IPS DF 6.9 (cell line): ENCODE measurements around the gene SOWAHC.
"Not testable (repeated sequence)": the region's sequence is repeated elsewhere in the genome, so short reads cannot be mapped to it uniquely, and the experiment has no call there.

Experiments used
- DNase-seq: peaks from one replicate; pipeline ENCODE4 v3.0.0-alpha.2; 2013; ENCODE audit warnings: low read depth, low spot score
- H3K27ac ChIP-seq: one replicate; pipeline ENCODE4 v1.5.1; 2013; ENCODE audit warnings: low read length, control low read depth
- H3K27me3 ChIP-seq: 2 replicates; pipeline ENCODE4 v1.6.1; 2013; ENCODE audit warnings: mild to moderate bottlenecking, low read length; ENCODE audit not compliant: control insufficient read depth, insufficient read depth
- H3K36me3 ChIP-seq: 2 replicates; pipeline ENCODE4 v1.6.1; 2013; ENCODE audit warnings: low read length; ENCODE audit not compliant: control insufficient read depth, insufficient read depth
- H3K4me1 ChIP-seq: 2 replicates; pipeline ENCODE4 v1.6.1; 2013; ENCODE audit warnings: low read length; ENCODE audit not compliant: control insufficient read depth, insufficient read depth
- H3K4me3 ChIP-seq: 2 replicates; pipeline ENCODE4 v1.5.1; 2013; ENCODE audit warnings: mild to moderate bottlenecking, low read length
- H3K9me3 ChIP-seq: 2 replicates; pipeline ENCODE4 v1.6.1; 2013; ENCODE audit warnings: low read length, inconsistent platforms; ENCODE audit not compliant: control insufficient read depth, insufficient read depth
- WGBS: extraction: QIAGEN DNeasy Blood & Tissue Kit; methylation state at CpG from one replicate; pipeline ENCODE4 v1.1.7; 2013; ENCODE audit warnings: mixed read lengths, missing lambda C conversion rate; ENCODE audit not compliant: insufficient read length, insufficient coverage; 5-methylcytosine and 5-hydroxymethylcytosine counted together

SOWAHC gene

DNA sequence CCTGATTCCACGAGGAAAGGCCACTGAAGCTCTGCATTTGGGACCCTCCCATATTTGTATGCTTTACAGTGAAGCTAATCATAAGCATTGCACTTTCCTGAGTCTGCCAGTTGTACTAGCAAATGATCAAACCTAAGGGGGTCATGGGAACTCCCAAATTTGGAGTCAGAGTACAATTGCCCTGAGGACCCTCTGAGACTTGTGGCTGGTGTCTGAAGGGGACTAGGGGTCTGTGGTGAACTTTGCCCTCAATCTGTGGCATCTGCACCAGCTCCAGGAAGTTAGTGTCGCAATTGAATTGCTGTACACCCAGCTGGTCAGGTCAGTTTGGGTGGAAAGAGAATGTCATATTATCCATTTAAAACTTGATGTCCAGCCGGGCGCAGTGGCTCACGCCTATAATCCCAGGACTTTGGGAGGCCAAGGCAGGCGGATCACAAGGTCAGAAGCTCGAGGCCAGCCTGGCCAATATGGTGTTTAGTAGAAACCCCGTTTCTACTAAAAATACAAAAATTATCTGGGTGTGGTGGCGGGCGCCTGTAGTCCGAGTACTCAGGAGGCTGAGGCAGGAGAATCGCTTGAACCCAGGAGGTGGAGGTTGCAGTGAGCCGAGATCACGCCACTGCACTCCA, 18.1 kb downstream of the SOWAHC start:
- no peak for DNase-seq
- H3K4me1 ChIP-seq: no peaks in the 10 kb centered on the region
- no peaks in the 10 kb centered on the region for H3K36me3 ChIP-seq
- H3K4me3 ChIP-seq: no peak overlapping the region
- H3K27ac ChIP-seq: no peak overlapping the region
- H3K27me3 ChIP-seq: no peaks in the 10 kb centered on the region
- no peaks in the 10 kb centered on the region for H3K9me3 ChIP-seq
- WGBS: no CpG with 5 or more reads among the region's 14 CpGs

- no peaks in the 10 kb centered on the region for H3K27me3 ChIP-seq
- WGBS: no CpG with 5 or more reads among the region's 10 CpGs
These were observed 19.3 kb downstream of the SOWAHC start for GRCh38 chr2:109633284-109633961.

GRCh38 chr2:109635426-109636304, 21.5 kb downstream of the SOWAHC start:
- no peak for DNase-seq
- no peaks in the 10 kb centered on the region for H3K27me3 ChIP-seq
- no CpG with 5 or more reads among the region's 11 CpGs for WGBS

More at GRCh38 chr2:109633284-109633961, 19.3 kb downstream of the SOWAHC start:
- Histone ChIP-seq H3K4me3 (no peak overlapping the region), H3K9me3 (no peaks in the 10 kb centered on the region), H3K36me3 (no peaks in the 10 kb centered on the region), H3K27ac (no peak overlapping the region), H3K4me1 (no peaks in the 10 kb centered on the region)
- no peak for DNase-seq

GRCh38 chr2:109636317-109636716, 22.2 kb downstream of the SOWAHC start:
- Histone ChIP-seq H3K4me3 (no peak overlapping the region), H3K36me3 (no peaks in the 10 kb centered on the region), H3K4me1 (no peaks in the 10 kb centered on the region), H3K9me3 (no peaks in the 10 kb centered on the region), H3K27me3 (no peaks in the 10 kb centered on the region), H3K27ac (no peak overlapping the region)
- WGBS: no CpG with 5 or more reads among the region's 1 CpG
- no peak for DNase-seq

More at GRCh38 chr2:109635426-109636304, 21.5 kb downstream of the SOWAHC start:
- H3K9me3 ChIP-seq: no peaks in the 10 kb centered on the region
- H3K36me3 ChIP-seq: no peaks in the 10 kb centered on the region
- no peak overlapping the region for H3K4me3 ChIP-seq
- no peaks in the 10 kb centered on the region for H3K4me1 ChIP-seq
- no peak overlapping the region for H3K27ac ChIP-seq

DNA sequence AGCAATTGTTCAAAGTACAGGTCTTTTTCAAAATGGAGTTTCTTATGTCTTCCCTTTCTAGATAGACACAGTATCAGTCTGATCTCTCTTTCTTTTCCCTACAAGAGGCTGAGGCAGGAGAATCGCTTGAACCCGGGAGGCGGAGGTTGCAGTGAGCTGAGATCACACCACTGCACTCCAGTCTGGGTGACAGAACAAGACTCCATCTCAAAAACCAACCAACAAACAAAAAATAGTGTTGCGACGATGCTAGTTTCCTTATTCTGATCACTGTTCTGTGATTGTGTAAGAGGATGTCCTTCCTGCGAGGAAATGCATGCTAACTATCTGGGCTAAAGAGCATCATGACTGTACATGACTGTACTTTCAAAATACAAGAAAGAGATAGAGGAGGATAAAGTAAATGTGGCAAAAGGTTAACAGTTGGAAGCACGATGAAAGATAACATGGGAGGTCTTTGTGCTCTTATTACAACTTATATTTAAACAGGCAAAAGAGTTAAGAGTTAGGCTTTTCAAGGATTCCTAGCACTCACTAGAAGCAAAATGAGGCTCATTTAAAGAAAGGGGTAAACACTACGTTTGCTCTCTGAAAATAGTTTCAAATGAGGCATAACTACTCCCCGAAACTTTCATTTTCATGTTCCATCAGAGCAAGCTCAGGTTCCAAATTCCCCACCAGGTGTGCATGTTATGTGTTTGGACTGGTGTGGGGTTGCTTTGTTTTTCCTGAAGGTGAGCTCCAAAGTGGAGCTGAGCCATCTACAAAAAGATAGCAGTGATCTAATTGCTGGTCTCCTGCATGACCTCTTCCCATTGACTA, 23.8 kb downstream of the SOWAHC start:
- Histone ChIP-seq H3K36me3 (no peaks in the 10 kb centered on the region), H3K27ac (no peak overlapping the region), H3K4me1 (no peaks in the 10 kb centered on the region), H3K4me3 (no peak overlapping the region), H3K27me3 (no peaks in the 10 kb centered on the region), H3K9me3 (no peaks in the 10 kb centered on the region)
- WGBS: no CpG with 5 or more reads among the region's 9 CpGs
- DNase-seq: no peak

GRCh38 chr2:109638795-109639194, 24.6 kb downstream of the SOWAHC start:
- Histone ChIP-seq H3K4me3 (no peak overlapping the region), H3K27ac (no peak overlapping the region), H3K27me3 (no peaks in the 10 kb centered on the region), H3K9me3 (no peaks in the 10 kb centered on the region), H3K36me3 (no peaks in the 10 kb centered on the region), H3K4me1 (no peaks in the 10 kb centered on the region)
- no peak for DNase-seq
- no CpG with 5 or more reads among the region's 3 CpGs for whole genome bisulfite sequencing

- not testable (repeated sequence) for H3K4me3 ChIP-seq, H3K27me3 ChIP-seq, H3K4me1 ChIP-seq, H3K9me3 ChIP-seq, DNase-seq, H3K36me3 ChIP-seq, H3K27ac ChIP-seq
- no CpG with 5 or more reads among the region's 9 CpGs for WGBS
These were observed 25.8 kb downstream of the SOWAHC start for GRCh38 chr2:109640000-109640399.

DNA sequence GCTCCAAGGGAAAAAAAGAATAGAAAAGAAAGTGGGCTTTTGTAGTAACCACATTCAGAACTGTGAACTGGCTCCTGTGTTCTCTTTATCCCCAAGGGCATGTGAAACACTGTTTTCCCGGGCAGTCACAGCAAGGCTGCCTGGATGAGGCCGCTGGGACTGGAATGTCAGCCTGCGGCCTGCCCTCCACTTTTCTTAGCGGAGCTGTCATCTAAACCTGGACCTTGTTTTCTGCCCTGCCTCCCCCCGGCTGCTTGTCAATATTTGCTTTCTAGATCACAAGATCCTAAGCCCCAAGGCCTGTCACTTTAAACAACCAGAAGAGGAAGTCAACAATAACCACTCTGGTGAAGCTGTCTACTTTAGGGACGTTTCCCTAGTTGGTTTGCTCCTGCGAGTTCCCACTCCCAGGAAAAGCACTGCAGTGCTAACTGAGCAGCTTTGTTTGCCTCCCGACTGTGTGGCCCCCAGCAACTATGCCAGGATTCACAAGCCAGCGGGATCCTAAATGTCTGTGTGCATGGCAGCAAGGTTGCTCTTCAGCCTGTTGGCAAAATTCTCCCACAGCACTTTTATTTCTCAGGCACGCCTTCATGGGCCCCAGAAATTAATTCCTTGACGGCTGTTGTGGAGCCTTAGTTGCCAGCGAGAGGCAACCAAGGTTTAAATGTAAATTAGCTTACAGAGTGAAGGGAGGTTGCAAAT, 30.6 kb downstream of the SOWAHC start:
- no CpG with 5 or more reads among the region's 12 CpGs for WGBS

GRCh38 chr2:109645412-109646184, 31.4 kb downstream of the SOWAHC start:
- H3K27me3 ChIP-seq: no peaks in the 10 kb centered on the region
- H3K4me1 ChIP-seq: peaks cover 6% of the 10 kb centered on the region; the same call in 1 of the 2 replicates
- WGBS: no CpG with 5 or more reads among the region's 14 CpGs

More for the DNA sequence above, 30.6 kb downstream of the SOWAHC start:
- DNase-seq: no peak
- Histone ChIP-seq H3K27me3 (no peaks in the 10 kb centered on the region), H3K4me1 (peaks cover 6% of the 10 kb centered on the region; the same call in 1 of the 2 replicates), H3K36me3 (no peaks in the 10 kb centered on the region), H3K9me3 (no peaks in the 10 kb centered on the region), H3K4me3 (no peak overlapping the region), H3K27ac (no peak overlapping the region)

More at GRCh38 chr2:109645412-109646184, 31.4 kb downstream of the SOWAHC start:
- Histone ChIP-seq H3K27ac (no peak overlapping the region), H3K4me3 (no peak overlapping the region), H3K9me3 (no peaks in the 10 kb centered on the region), H3K36me3 (no peaks in the 10 kb centered on the region)
- DNase-seq: no peak
